Naive thymus-derived CD8-positive, alpha-beta T cell (primary cell): ENCODE measurements around the gene PPM1D. TPM values are rescaled to one million over a fixed set of nuclear protein-coding genes. Genes with fewer than 3 reads are reported as not detected.
"Not testable (repeated sequence)": the region's sequence is repeated elsewhere in the genome, so short reads cannot be mapped to it uniquely, and the experiment has no call there.

Experiments
- ATAC-seq, 2 donors: fragments of 150-1000 bp; cut with Tn5 transposase in 1 of 2; sonication (Bioruptor Pico), chemical (Tn5 transposase) in 1 of 2; 1 replicate in 1 of 2; 2 replicates in 1 of 2; pipeline ENCODE4 v1.10.0; 2021; ENCODE audit warnings: mild to moderate bottlenecking in 2 of 2, moderate library complexity in 2 of 2
- POLR2A ChIA-PET: fragments of 350-600 bp; sonication (Branson Sonifier 250); formaldehyde crosslinking; loops from one replicate; lab custom pipeline; 2021; ENCODE audit warnings: antibody characterized with exemption; lab: Charles Lee
- DNase-seq, 10 donors: peaks; one replicate each; pipeline versions ENCODE4 v3.0.0 to v3.0.0-alpha.2; 2020 to 2022
- H3K27ac Mint-ChIP-seq, 10 donors: one replicate each; pipeline ENCODE4 v1.8.0; 2020 to 2022; ENCODE audit warnings: mild to moderate bottlenecking in 10 of 10, mixed read lengths in 10 of 10, moderate library complexity in 4 of 10, inconsistent platforms in 1 of 10
- H3K27me3 Mint-ChIP-seq, 5 donors: one replicate each; pipeline ENCODE4 v1.8.0; 2021 to 2022; ENCODE audit warnings: mixed read lengths in 5 of 5
- H3K36me3 Mint-ChIP-seq, 3 donors: one replicate each; pipeline ENCODE4 v1.8.0; 2020 to 2022; ENCODE audit warnings: mixed read lengths in 3 of 3, mild to moderate bottlenecking in 2 of 3, inconsistent platforms in 1 of 3
- H3K4me1 Mint-ChIP-seq, 4 donors: one replicate each; pipeline ENCODE4 v1.8.0; 2021 to 2022; ENCODE audit warnings: mixed read lengths in 4 of 4
- H3K4me3 Mint-ChIP-seq, 10 donors: one replicate each; pipeline ENCODE4 v1.8.0; 2020 to 2022; ENCODE audit warnings: mild to moderate bottlenecking in 10 of 10, mixed read lengths in 10 of 10, moderate library complexity in 6 of 10, inconsistent platforms in 1 of 10
- H3K9me3 Mint-ChIP-seq, 9 donors: one replicate each; pipeline ENCODE4 v1.8.0; 2020 to 2022; ENCODE audit warnings: mixed read lengths in 9 of 9, mild to moderate bottlenecking in 3 of 9, inconsistent platforms in 1 of 9, moderate library complexity in 1 of 9
- polyA plus RNA-seq, 3 donors: library from polyadenylated mRNA; unstranded; fragments of 300-500 nt; fragmentation: Illumina TruSeq; gene quantifications; one replicate each; pipeline ENCODE4 v1.2.3, GENCODE V29; 2021
- total RNA-seq, 8 experiments: library from RNA in 2 of 8; stranded (reverse) in 2 of 8; gene quantifications; one replicate each; pipeline ENCODE4 v1.2.3 and lab custom pipeline; 2021 to 2026

Gene PPM1D
- total and polyA plus RNA-seq, 5 experiments from 2014 or later = 5.8 to 18.6 (median 10.9) TPM

- peak overlapping the region in 1 of 10 donors; percentile 73 for H3K27ac Mint-ChIP-seq
Measured at GRCh38 chr17:60597297-60597696, 2.7 kb upstream of the PPM1D start.

GRCh38 chr17:60598001-60598736 lies 1.8 kb upstream of the PPM1D start:
- POLR2A ChIA-PET = no interaction called here
- H3K27ac Mint-ChIP-seq = peak overlapping the region in 5 of 10 donors; percentile 6 to 40 (median 26)

More at GRCh38 chr17:60597297-60597696, 2.7 kb upstream of the PPM1D start:
- H3K4me1 Mint-ChIP-seq = peaks cover 10 to 30% (median 19%) of the 10 kb centered on the region in 4 donors
- no peaks in the 10 kb centered on the region for H3K36me3 Mint-ChIP-seq
- peaks cover 0 to 2% (median 0%) of the 10 kb centered on the region in 5 donors for H3K27me3 Mint-ChIP-seq
- POLR2A ChIA-PET = no interaction called here
- peak overlapping the region in 1 of 10 donors; percentile 12 for H3K4me3 Mint-ChIP-seq
- ATAC-seq (no peak), DNase-seq (no peak)
- H3K9me3 Mint-ChIP-seq = no peaks in the 10 kb centered on the region

GRCh38 chr17:60599220-60599619 lies 773 bp upstream of the PPM1D start:
- Mint-ChIP-seq H3K9me3 (no peaks in the 10 kb centered on the region), H3K4me1 (peaks cover 13 to 48% (median 33%) of the 10 kb centered on the region in 4 donors), H3K4me3 (peak overlapping the region; percentile 93 to 99 (median 96)), H3K27me3 (peaks cover 0 to 2% (median 0%) of the 10 kb centered on the region in 5 donors), H3K27ac (peak overlapping the region; percentile 92 to 98 (median 96)), H3K36me3 (no peaks in the 10 kb centered on the region)
- ATAC-seq (peak; percentile 21 to 24), DNase-seq (no peak)
- POLR2A ChIA-PET = interaction anchor here (0.5 to 3.8 kb wide), 4 partner anchors 14 to 799 kb away, joined by 3 to 20 read pairs (median 6); partner anchors contain the start of genes APPBP2 and BCAS3

More at GRCh38 chr17:60598001-60598736, 1.8 kb upstream of the PPM1D start:
- Mint-ChIP-seq H3K9me3 (no peaks in the 10 kb centered on the region), H3K27me3 (peaks cover 0 to 2% (median 0%) of the 10 kb centered on the region in 5 donors), H3K4me1 (peaks cover 13 to 38% (median 26%) of the 10 kb centered on the region in 4 donors), H3K36me3 (no peaks in the 10 kb centered on the region), H3K4me3 (peak overlapping the region in 9 of 10 donors; percentile 5 to 67 (median 43))
- ATAC-seq = no peak
- no peak for DNase-seq

GRCh38 chr17:60600490-60601446 lies 775 bp downstream of the PPM1D start:
- H3K36me3 Mint-ChIP-seq = no peaks in the 10 kb centered on the region
- peaks cover 0 to 2% (median 0%) of the 10 kb centered on the region in 5 donors for H3K27me3 Mint-ChIP-seq
- DNase-seq = peak; percentile 30 to 71 (median 50)
- POLR2A ChIA-PET = interaction anchor here (0.6 to 3.8 kb wide), 6 partner anchors 12 to 1263 kb away, joined by 3 to 20 read pairs (median 4); partner anchors contain the start of genes APPBP2, BCAS3 and BRIP1
- H3K9me3 Mint-ChIP-seq = no peaks in the 10 kb centered on the region
- peak; percentile 27 to 28 for ATAC-seq
- peak overlapping the region; percentile 94 to 99 (median 96) for H3K4me3 Mint-ChIP-seq
- H3K27ac Mint-ChIP-seq = peak overlapping the region; percentile 81 to 98 (median 96)
- H3K4me1 Mint-ChIP-seq = peaks cover 15 to 55% (median 41%) of the 10 kb centered on the region in 4 donors

GRCh38 chr17:60601447-60602384 lies 1.7 kb downstream of the PPM1D start:
- Mint-ChIP-seq H3K27me3 (peaks cover 0 to 2% (median 0%) of the 10 kb centered on the region in 5 donors), H3K36me3 (no peaks in the 10 kb centered on the region), H3K27ac (peak overlapping the region; percentile 8 to 95 (median 93)), H3K4me1 (peaks cover 18 to 63% (median 50%) of the 10 kb centered on the region in 4 donors), H3K4me3 (peak overlapping the region; percentile 94 to 99 (median 96)), H3K9me3 (no peaks in the 10 kb centered on the region)
- POLR2A ChIA-PET = interaction anchor here (0.7 to 3.8 kb wide), 3 partner anchors 36 to 76 kb away, joined by 3 to 20 read pairs (median 3); partner anchors contain the start of gene BCAS3
- peak in 8 of 10 donors; percentile 6 to 64 (median 40) for DNase-seq
- no peak for ATAC-seq

- Mint-ChIP-seq H3K36me3 (no peaks in the 10 kb centered on the region), H3K27ac (peak overlapping the region in 3 of 10 donors; percentile 77 to 91 (median 85))
- POLR2A ChIA-PET = interaction anchor here (3.8 kb wide), 1 partner anchor 75 kb away, joined by 20 read pairs; the partner anchor contains the start of gene BCAS3
Measured at GRCh38 chr17:60602385-60602742, 2.4 kb downstream of the PPM1D start.

GRCh38 chr17:60602871-60603270 lies 2.9 kb downstream of the PPM1D start:
- Mint-ChIP-seq H3K27ac (peak overlapping the region in 3 of 10 donors; percentile 33 to 77 (median 42)), H3K4me3 (peak overlapping the region; percentile 12 to 99 (median 96)), H3K36me3 (no peaks in the 10 kb centered on the region), H3K4me1 (peaks cover 20 to 67% (median 58%) of the 10 kb centered on the region in 4 donors), H3K9me3 (no peaks in the 10 kb centered on the region), H3K27me3 (peaks cover 0 to 2% (median 0%) of the 10 kb centered on the region in 5 donors)
- no peak for DNase-seq
- POLR2A ChIA-PET = no interaction called here
- no peak for ATAC-seq

More at GRCh38 chr17:60602385-60602742, 2.4 kb downstream of the PPM1D start:
- H3K4me1 Mint-ChIP-seq = peaks cover 18 to 66% (median 53%) of the 10 kb centered on the region in 4 donors
- no peak for DNase-seq
- no peak for ATAC-seq
- peak overlapping the region; percentile 52 to 99 (median 96) for H3K4me3 Mint-ChIP-seq
- H3K27me3 Mint-ChIP-seq = peaks cover 0 to 2% (median 0%) of the 10 kb centered on the region in 5 donors
- no peaks in the 10 kb centered on the region for H3K9me3 Mint-ChIP-seq

- ATAC-seq, H3K27me3 Mint-ChIP-seq, H3K36me3 Mint-ChIP-seq, H3K9me3 Mint-ChIP-seq, H3K27ac Mint-ChIP-seq, DNase-seq, POLR2A ChIA-PET: not testable (repeated sequence)
- peaks cover 20 to 61% (median 57%) of the 10 kb centered on the region in 4 donors for H3K4me1 Mint-ChIP-seq
- H3K4me3 Mint-ChIP-seq = peak overlapping the region in 9 of 10 donors; percentile 28 to 98 (median 47)
Measured at GRCh38 chr17:60603477-60603876, 3.5 kb downstream of the PPM1D start.

- no peak for DNase-seq
- Mint-ChIP-seq H3K4me3 (peak overlapping the region in 7 of 10 donors; percentile 15 to 64 (median 37)), H3K27me3 (peaks cover 0 to 2% (median 0%) of the 10 kb centered on the region in 5 donors), H3K4me1 (peaks cover 14 to 52% (median 51%) of the 10 kb centered on the region in 4 donors), H3K36me3 (no peaks in the 10 kb centered on the region), H3K27ac (peak overlapping the region in 1 of 10 donors; percentile 13), H3K9me3 (no peaks in the 10 kb centered on the region)
- POLR2A ChIA-PET = interaction anchor here (0.6 kb wide), 1 partner anchor 11 kb away, joined by 6 read pairs; no protein-coding TSS in a partner anchor
- no peak for ATAC-seq
Measured at GRCh38 chr17:60604686-60605334, 4.8 kb downstream of the PPM1D start.

- DNase-seq = no peak
- Mint-ChIP-seq H3K27me3 (no peaks in the 10 kb centered on the region), H3K4me3 (peak overlapping the region in 2 of 10 donors; percentile 4 to 22), H3K27ac (no peak overlapping the region), H3K4me1 (peaks cover 14 to 59% (median 58%) of the 10 kb centered on the region in 4 donors), H3K9me3 (no peaks in the 10 kb centered on the region), H3K36me3 (no peaks in the 10 kb centered on the region)
- POLR2A ChIA-PET = no interaction called here
- no peak for ATAC-seq
Measured at GRCh38 chr17:60606036-60606435, 6.0 kb downstream of the PPM1D start.
